ENCODE results near the gene ZFP64.
A peak's percentile ranks its signal among the peaks of the same experiment; 100 is the strongest.
"Not testable (repeated sequence)": the region's sequence is repeated elsewhere in the genome, so short reads cannot be mapped to it uniquely, and the experiment has no call there.

ZFP64 gene

DNA sequence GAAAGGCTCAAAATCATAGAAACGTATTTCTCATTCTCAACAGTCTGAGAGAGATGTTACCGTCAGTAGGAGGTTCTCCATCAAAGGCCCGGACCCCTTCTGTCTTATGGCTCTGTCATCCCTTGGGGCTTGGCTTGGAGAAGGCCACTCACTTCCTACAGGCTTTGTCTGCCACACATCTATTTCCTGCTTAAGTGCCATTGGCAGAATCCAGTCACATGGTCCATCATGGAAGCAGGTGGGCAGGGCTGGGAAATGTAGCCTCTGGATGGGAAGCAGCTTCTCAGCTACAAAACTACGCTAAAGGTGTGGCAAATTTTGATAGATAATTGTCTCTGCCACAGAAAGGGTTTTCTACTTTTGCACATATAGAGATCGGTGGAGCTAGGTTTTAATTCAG is 12.6 kb upstream of the ZFP64 start:
- no peak for TF ChIP-seq CTCF (conservative IDR thresholded peaks at IDR 0.05; ENCODE audit: low read depth, low read length)
- H3K4me3 ChIP-seq (ENCODE audit: low read length), result no peak overlapping the region
- DNase-seq (ENCODE audit: low read depth), result no peak

DNA sequence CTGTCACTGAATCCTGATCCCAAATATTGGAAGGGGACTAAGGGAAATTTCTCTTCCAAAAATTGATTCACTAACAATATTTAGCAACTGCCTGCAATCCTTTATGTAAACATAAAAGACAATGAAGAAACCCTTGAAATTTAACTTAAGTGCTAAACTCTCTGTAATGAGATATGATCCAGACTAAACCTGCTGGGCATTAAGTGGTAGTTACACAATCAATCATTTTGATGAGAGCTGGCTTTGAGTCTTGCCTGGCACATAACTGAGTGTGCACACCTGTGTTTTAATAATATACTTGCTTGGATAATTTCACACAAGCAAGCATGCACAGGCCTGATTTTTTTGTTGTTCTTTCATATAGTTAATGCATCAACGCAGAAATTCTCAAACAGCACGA is 9.8 kb upstream of the ZFP64 start:
- TF ChIP-seq CTCF (conservative IDR thresholded peaks at IDR 0.05; ENCODE audit: low read depth, low read length), result no peak
- no peak overlapping the region for H3K4me3 ChIP-seq (ENCODE audit: low read length)
- DNase-seq (ENCODE audit: low read depth), result no peak

DNA sequence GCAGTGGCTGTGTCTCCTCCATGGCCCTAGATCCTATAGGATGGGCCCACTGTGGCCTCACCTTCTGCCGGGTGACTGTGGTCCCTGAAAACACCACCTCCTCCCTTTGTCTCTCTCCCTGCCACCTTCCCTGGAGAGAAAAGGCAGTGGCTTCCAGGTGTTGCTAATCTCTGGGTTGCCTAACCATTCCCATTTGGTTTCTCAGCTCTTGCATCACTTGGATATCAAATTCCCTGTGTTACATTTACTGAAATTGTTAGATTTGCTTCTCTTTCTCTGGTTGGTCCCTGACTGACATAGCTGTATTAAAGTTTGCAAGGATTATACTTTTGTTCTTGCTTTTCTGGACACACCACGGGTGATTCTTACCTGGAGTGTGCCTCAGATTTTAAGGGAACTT is 9.3 kb upstream of the ZFP64 start:
- no peak for TF ChIP-seq CTCF (conservative IDR thresholded peaks at IDR 0.05; ENCODE audit: low read depth, low read length)
- DNase-seq (ENCODE audit: low read depth), result no peak
- H3K4me3 ChIP-seq (ENCODE audit: low read length), result no peak overlapping the region

DNA sequence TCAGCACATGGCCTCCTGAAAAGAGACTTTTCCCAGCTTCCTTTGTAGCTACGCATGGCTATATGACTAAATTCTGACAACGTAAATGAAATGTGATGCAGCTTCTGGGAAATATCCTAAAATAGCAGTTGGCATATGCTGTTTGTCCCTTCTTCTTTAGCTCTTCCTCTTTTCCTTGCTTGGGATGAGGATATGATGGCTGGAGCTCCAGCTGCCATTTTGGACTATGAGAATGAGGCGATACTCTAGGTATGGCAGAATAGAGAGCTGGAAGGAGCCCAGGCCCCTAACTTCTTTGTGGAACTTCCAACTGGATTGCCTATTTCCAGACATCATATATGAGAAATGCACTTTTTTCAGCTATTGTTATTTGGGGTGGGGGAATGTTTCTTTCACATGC is 5.3 kb upstream of the ZFP64 start:
- DNase-seq (ENCODE audit: low read depth), result no peak
- no peak overlapping the region for H3K4me3 ChIP-seq (ENCODE audit: low read length)
- no peak for TF ChIP-seq CTCF (conservative IDR thresholded peaks at IDR 0.05; ENCODE audit: low read depth, low read length)

GRCh38 chr20:52193886-52194545 is 2.4 kb upstream of the ZFP64 start:
- no peak for DNase-seq (ENCODE audit: low read depth)
- H3K4me3 ChIP-seq (ENCODE audit: low read length), result no peak overlapping the region
- TF ChIP-seq CTCF (conservative IDR thresholded peaks at IDR 0.05; ENCODE audit: low read depth, low read length), result no peak

- H3K4me3 ChIP-seq (ENCODE audit: low read length), result no peak overlapping the region
- no peak for DNase-seq (ENCODE audit: low read depth)
- TF ChIP-seq CTCF (conservative IDR thresholded peaks at IDR 0.05; ENCODE audit: low read depth, low read length), result no peak
Observed at GRCh38 chr20:52193133-52193532, 1.6 kb upstream of the ZFP64 start.

DNA sequence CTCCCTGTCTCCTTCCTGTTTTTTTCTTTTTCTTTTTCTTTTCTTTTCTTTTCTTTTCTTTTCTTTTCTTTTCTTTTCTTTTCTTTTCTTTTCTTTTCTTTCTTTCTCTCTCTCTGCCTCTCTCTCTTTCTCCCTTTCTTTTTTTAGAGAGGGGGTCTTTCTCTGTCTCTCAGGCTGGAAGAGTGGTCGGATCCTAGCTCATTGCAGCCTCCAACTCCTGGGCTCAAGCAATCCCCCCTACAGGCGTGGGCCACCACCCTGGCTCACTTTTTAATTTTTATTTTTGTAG is 1.1 kb upstream of the ZFP64 start:
- H3K4me3 ChIP-seq (ENCODE audit: low read length), result peak overlapping the region; percentile 87
- not testable (repeated sequence) for DNase-seq (ENCODE audit: low read depth)

Measured in retinal pigment epithelial cell (primary cell).